ENCODE measurements around the gene ZNF512B. TPM values are rescaled to one million over a fixed set of nuclear protein-coding genes. Genes with fewer than 3 reads are reported as not detected.

The ZNF512B gene
- total and polyA plus RNA-seq, 12 donors = 4.6 to 14.8 (median 13.6) TPM

GRCh38 chr20:64000906-64001305 lies 31.2 kb upstream of the ZNF512B start:
- 81 to 86% methylated on average over 12 of the region's 12 CpGs for WGBS, 2 donors
- ATAC-seq (no peak), DNase-seq (no peak)
- no peaks in the 10 kb centered on the region for H3K9me3 ChIP-seq
- H3K4me3 ChIP-seq = no peak overlapping the region
- H3K36me3 ChIP-seq = peaks cover 0 to 100% (median 67%) of the 10 kb centered on the region in 9 donors
- intact Hi-C loops (cut with DNase I) = no loop called here
- H3K27ac ChIP-seq = no peak overlapping the region
- no peaks in the 10 kb centered on the region for H3K27me3 ChIP-seq
- H3K4me1 ChIP-seq = peaks cover 0 to 27% (median 0%) of the 10 kb centered on the region in 9 donors
- no peak for TF ChIP-seq CTCF (IDR thresholded peaks at IDR 0.05)

- H3K4me1 ChIP-seq = peaks cover 21 to 52% (median 40%) of the 10 kb centered on the region in 9 donors
- H3K27me3 ChIP-seq = no peaks in the 10 kb centered on the region
- intact Hi-C loops (cut with DNase I) = loop anchor here in 6 of 10 donors (5.0 to 10.0 kb wide), 5 partner anchors 52 to 139 kb away; partner anchors contain the start of gene C20orf204 (in 4 of the 6)
- ATAC-seq (no peak), DNase-seq (no peak)
- 90 to 91% methylated on average over 14 of the region's 14 CpGs for WGBS, 2 donors
- TF ChIP-seq CTCF (IDR thresholded peaks at IDR 0.05) = no peak
- no peak overlapping the region for H3K27ac ChIP-seq
- no peak overlapping the region for H3K4me3 ChIP-seq
- no peaks in the 10 kb centered on the region for H3K9me3 ChIP-seq
- peaks cover 0 to 57% (median 39%) of the 10 kb centered on the region in 9 donors for H3K36me3 ChIP-seq
Measured at GRCh38 chr20:63982937-63983336, 13.2 kb upstream of the ZNF512B start.

GRCh38 chr20:63980806-63981728 lies 11.3 kb upstream of the ZNF512B start, which contains the start of gene PRPF6:
TSS of gene PRPF6 (plus strand) at chr20:63981132. CDS start at chr20:63981246, 114 bp downstream.
- Histone ChIP-seq H3K27me3 (no peaks in the 10 kb centered on the region), H3K4me1 (peaks cover 21 to 52% (median 43%) of the 10 kb centered on the region in 9 donors), H3K9me3 (no peaks in the 10 kb centered on the region), H3K4me3 (peak within 1 kb of the TSS; percentile 83 to 100 (median 94)), H3K27ac (peak within 1 kb of the TSS; percentile 36 to 92 (median 86)), H3K36me3 (peaks cover 0 to 38% (median 23%) of the 10 kb centered on the region in 9 donors)
- intact Hi-C loops (cut with DNase I) = loop anchor here in 8 of 10 donors (2.0 to 10.0 kb wide), 7 partner anchors 54 to 141 kb away; partner anchors contain the start of genes C20orf204 (in 4 of the 8) and TCEA2 (in 2 of the 8)
- 0 to 1% methylated on average over 73 to 75 of the region's 75 CpGs for WGBS, 2 donors
- TF ChIP-seq CTCF (IDR thresholded peaks at IDR 0.05) = peak; percentile 45 to 98 (median 90)
- ATAC-seq (peak; percentile 85 to 96 (median 93)), DNase-seq (peak; percentile 96)

- peaks cover 0 to 31% (median 17%) of the 10 kb centered on the region in 9 donors for H3K36me3 ChIP-seq
- 70 to 71% methylated on average over 15 of the region's 15 CpGs for WGBS, 2 donors
- intact Hi-C loops (cut with DNase I) = loop anchor here in 8 of 10 donors (2.0 to 10.0 kb wide), 7 partner anchors 54 to 142 kb away; partner anchors contain the start of genes C20orf204 (in 4 of the 8) and TCEA2 (in 2 of the 8)
- TF ChIP-seq CTCF (IDR thresholded peaks at IDR 0.05) = no peak
- H3K27me3 ChIP-seq = no peaks in the 10 kb centered on the region
- H3K4me3 ChIP-seq = peak overlapping the region in 9 of 10 donors; percentile 83 to 100 (median 93)
- H3K4me1 ChIP-seq = peaks cover 21 to 52% (median 43%) of the 10 kb centered on the region in 9 donors
- H3K9me3 ChIP-seq = no peaks in the 10 kb centered on the region
- ATAC-seq (peak in 7 of 8 donors; percentile 12 to 53 (median 28)), DNase-seq (no peak)
- peak overlapping the region in 9 of 10 donors; percentile 64 to 92 (median 88) for H3K27ac ChIP-seq
Measured at GRCh38 chr20:63980317-63980805, 10.6 kb upstream of the ZNF512B start.

All from heart right ventricle (tissue), 16 donors.